HG03439 (cell line): ENCODE results near the gene CD164.
"Not testable (repeated sequence)": the region's sequence is repeated elsewhere in the genome, so short reads cannot be mapped to it uniquely, and the experiment has no call there.

Experiments used
- ATAC-seq: cut with Tn5 transposase; IDR thresholded peaks from one replicate; pipeline ENCODE4 v1.9.1; 2021; ENCODE audit warnings: mild to moderate bottlenecking, moderate library complexity; ENCODE audit not compliant: unreplicated experiment

The CD164 gene

DNA sequence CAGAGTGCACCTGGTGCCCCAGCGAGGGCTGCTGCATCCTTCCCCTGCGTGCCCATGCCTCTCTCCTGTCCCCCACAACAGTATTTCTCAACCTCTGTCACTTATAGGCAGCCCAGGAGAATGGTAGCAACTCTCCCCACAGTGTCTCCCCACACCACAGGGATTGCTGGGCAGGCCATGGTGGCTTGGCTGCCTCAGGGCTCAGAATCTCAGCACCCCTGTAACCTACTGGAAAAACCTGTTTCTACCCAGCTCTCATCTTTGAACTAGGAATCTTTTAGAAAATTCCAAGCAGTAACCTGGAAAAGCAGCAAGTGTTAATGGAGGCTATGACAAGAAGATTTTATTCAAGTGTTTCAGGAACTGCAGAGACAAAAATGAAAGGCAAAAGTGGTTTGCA, 38.0 kb downstream of the CD164 start:
- ATAC-seq = no peak

DNA sequence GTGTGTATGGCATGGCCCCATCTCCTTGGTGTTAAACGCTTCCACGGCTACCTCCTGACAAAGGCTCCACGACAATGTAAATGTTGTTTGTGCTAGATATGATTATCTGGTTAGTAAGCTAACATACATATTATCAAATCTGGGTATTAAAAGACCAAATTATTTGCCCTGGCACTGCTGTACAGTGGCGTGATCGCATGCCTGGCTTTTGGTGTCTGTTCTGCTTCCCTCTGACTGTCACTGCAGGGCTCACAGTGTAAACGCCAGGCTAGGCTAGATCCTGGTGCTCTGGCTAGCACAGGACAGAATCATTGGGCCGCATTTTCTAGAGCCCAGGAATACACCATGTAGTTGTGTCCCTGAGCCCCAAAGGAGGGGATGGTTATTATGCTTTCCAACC, 38.7 kb downstream of the CD164 start:
- ATAC-seq = no peak

- ATAC-seq = no peak
Observed at GRCh38 chr6:109342911-109343310, 39.4 kb downstream of the CD164 start.

DNA sequence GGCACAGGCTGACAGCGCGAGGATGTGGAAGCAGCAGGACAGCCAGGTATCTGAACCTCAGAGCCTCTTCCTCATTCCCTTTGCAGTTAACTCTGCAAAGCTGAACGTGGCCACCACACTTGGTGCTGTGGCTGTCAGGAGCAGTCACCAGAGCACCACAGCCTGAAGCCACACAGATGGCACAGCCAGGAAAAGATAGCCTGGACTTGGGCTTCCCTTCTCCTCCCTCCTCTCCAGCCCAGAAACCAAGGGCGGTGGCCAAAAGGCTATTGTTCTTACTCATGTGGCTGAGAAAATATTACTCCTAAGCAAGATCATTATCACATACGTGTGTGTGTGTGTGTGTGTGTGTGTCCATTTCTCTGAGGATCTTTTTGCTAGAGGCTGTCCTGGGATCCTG, 39.8 kb downstream of the CD164 start:
- ATAC-seq = no peak

GRCh38 chr6:109340811-109341210, 41.5 kb downstream of the CD164 start:
- no peak for ATAC-seq

- ATAC-seq = no peak
Observed at GRCh38 chr6:109339906-109340678, 42.2 kb downstream of the CD164 start.

DNA sequence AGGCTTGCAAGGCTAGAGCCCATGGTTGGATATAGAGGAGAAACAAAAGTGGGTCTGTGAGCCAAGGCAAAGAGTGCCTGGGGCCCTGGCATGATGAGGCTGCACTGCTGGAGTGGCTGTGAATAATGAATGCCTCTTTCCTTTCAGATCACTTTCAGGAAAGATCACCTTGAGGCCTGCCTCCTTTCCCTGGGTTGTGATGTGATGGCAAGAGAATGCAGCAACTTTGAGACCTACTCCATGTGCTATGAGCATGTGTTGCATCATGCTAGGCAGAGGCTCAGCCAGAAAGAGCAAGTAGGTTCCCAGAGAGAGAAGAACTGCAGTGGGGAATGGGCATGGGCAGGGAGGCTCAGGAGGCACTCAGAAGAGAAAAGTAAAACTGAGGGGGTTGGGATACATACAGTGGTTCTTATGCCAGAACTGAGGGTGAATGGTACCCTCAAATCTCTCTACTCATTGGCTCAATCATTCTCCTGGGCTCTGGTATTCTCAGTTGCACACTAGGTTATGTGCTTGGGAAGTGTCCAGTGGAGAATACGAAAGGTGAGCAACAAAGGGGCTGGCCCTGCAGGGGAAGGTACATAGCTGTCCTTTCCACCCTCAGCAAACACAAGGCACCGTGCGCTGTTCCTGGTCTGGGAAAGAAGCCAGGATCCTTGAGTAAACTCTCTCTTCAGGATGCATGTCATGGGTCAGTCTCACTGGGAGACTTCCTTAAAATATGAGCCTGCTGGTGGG, 45.9 kb downstream of the CD164 start:
- ATAC-seq = no peak

GRCh38 chr6:109333870-109334269, 48.4 kb downstream of the CD164 start:
- ATAC-seq = not testable (repeated sequence)

DNA sequence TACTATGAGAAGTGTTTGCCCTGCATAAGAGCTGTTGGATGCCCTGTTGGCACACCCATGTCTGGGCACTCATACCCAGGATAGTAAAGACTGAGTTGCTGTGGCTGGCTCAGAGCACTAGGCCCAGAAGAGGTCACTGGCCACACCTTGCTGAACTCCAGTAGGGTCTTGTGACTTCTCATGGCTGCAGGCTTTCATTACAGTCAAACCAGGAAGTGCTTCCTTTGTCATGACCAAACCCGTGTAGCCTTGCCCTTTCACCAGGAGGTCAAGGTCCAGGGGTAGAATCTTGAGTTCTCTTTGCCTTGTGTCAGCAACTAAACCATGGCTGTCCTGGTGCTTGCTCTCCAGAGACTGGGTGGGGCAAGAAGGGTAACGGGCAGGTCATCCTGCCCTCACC, 49.5 kb downstream of the CD164 start:
- no peak for ATAC-seq

GRCh38 chr6:109331081-109331480, 51.2 kb downstream of the CD164 start:
- no peak for ATAC-seq

GRCh38 chr6:109330263-109330662, 52.0 kb downstream of the CD164 start:
- ATAC-seq = no peak

GRCh38 chr6:109328629-109329028, 53.6 kb downstream of the CD164 start:
- no peak for ATAC-seq

- no peak for ATAC-seq
Observed at GRCh38 chr6:109327959-109328358, 54.3 kb downstream of the CD164 start.

DNA sequence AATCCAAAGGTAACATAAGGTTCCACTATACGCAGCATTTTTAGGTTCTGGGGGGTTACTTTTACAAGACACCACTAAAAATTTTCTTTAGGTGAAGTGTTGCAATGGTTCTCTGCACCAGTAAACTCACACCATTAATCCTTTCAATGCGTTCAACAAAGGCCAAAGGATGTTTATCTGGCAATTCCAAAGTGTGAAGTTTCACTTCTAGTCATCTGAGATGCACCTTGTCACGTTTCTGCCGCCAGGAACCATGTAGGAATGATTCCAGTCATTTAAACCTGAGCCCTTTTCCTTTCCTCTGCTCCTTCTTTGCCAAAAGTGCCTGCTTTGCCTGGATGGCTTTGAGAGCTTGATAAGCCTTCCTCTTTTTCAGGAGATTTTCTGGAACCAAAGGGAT, 54.8 kb downstream of the CD164 start:
- no peak for ATAC-seq

DNA sequence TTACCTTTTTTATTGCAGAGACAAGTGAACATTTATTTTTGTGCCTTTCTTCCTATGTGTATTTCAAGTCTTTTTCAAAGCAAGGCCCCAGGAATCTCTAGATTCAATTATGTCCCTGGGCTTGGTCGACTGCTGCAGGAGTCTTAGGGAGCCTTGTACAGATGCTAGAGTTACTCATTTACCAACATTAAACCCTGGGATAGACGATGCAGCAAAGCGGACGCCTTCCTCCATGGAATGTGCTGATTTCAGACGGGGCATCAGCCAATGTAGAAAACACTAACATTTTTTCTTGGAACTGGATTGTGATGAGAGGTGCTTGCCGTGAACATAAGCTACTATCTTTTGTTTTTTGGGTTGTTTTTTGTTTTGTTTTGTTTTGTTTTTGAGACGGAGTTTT, 55.9 kb downstream of the CD164 start:
- no peak for ATAC-seq

- no peak for ATAC-seq
Observed at GRCh38 chr6:109325400-109325801, 56.9 kb downstream of the CD164 start.

DNA sequence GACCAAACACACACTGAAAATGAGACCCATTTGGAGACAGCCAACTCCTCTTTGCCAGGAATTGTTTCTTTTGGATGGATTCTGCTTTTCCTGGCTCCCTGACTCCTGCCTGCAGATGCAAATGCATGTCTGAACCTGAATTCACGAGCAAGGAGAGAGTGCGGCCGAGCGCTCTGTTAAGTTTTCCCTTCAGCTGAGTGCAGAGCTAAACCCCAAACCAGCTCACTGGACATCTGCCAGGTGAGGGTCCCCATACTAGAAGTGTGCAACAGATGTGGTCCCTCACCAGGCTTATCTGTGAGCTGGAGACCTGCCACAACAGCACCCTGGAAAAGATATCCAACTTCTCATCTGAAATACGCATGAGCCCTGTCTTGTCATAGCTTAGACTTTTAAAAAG, 59.0 kb downstream of the CD164 start:
- ATAC-seq = no peak

DNA sequence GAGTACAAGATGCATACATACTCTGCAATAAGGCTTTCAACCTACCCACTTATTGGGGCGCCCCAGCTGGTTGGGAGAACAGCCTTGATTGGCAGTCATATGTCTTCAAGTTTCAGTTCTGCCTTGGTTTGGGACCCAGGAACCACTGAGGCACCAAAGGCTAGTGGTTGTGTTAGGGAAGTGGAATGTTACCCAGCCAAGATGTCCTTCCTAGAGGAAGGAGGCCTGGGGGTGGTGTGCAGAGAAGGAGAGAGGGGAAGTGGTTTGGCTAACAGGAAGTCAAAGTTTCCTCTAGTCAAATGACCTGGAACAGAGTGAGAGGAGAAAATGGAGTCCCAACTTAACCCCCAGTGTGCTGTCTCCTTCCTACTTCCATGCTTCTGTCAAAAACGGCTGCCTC, 59.4 kb downstream of the CD164 start:
- no peak for ATAC-seq

DNA sequence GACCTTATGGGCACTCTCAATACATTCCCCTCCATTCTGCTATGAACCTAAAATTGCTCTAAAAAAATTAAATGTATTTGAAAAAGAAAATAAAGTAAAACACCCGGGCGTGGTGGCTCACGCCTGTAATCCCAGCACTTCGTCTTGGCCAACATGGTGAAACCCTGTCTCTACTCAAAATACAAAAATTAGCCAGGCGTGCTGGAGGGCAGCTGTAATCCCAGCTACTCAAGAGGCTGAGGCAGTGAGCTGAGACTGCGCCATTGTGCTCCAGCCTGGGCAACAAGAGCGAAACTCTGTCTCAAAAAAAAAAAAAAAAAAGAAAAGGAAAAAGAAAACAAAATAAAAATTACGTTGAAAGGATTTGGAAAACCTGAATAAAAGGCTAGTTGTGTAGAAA, 60.5 kb downstream of the CD164 start:
- no peak for ATAC-seq

GRCh38 chr6:109320072-109320471, 62.2 kb downstream of the CD164 start:
- no peak for ATAC-seq

DNA sequence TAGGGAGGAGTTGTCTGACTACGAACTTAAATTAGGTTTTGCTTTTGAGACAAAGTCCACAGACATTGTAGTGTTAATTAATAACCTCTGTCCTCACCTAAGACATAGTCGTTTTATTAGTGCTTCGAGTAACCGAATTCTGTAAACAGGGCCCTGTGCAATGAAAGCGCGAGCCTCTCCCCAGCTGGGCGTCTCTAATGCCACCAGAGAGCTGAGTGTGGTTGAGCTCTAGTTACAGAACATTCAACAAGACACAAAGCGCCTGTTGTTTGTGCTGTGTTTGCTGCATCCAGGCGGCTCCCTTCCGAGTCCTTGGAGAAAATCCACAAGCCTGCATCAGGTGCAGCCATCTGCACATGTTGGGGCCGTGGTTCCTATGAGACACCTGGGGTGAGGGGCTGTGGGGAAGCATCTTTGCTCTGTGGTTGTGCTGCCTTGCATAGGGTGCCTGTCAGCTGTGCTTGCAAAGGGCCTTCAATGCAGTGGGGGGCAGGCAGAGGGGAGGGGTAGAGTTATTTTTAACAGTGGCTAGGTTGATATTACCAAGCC, 63.9 kb downstream of the CD164 start:
- ATAC-seq = no peak

- no peak for ATAC-seq
Observed at GRCh38 chr6:109316909-109317308, 65.4 kb downstream of the CD164 start.
